Heart left ventricle (tissue), 13 donors: ENCODE data around the gene ZNF493.
A peak's percentile ranks its signal among the peaks of the same experiment; 100 is the strongest.

Experiments
- POLR2A ChIP-seq, 2 donors: fragments of 450-650 bp; IDR thresholded peaks; one replicate each; pipeline ENCODE4 v1.6.1; 2017; ENCODE audit warnings: antibody characterized with exemption in 2 of 2, mild to moderate bottlenecking in 2 of 2, moderate library complexity in 2 of 2
- TF ChIP-seq, protein P1 (sequence below), 12 donors: fragments of 200-600 bp; sonication (generic) in 4 of 12; IDR thresholded peaks; one replicate each; pipeline versions ENCODE4 v1.5.0 to v1.8.0; 2018 to 2022; ENCODE audit warnings: antibody characterized with exemption in 12 of 12, mild to moderate bottlenecking in 5 of 12
- donor health status: ischemic (EF 13 %, LVEDD 7.1; RV severe dilation, severe dysfunction).
- donor health status: DM: no; HTN: yes; CAD: no.
- donor health status: DM: no; HTN: no; CAD: no.
- donor health status: ischemic (EF 25% LVEDD 6.9; RV normal size, moderate dysfunction).
- donor health status: ischemic (EF 25% LVEDD 5.7; RV mildly dilated, moderate dysfunction).
- donor health status: ischemic (EF 35%, LVEDD 5.7; RV mildly dilated, moderate dysfunction).
- donor health status: nonischemic (EF 11% LVEDD 7.7; RV severe dilation, severe dysfunction).
- donor health status: DM: yes; HTN: yes; CAD: no.
- donor health status: PGD.
- donor health status: ischemic (EF 29% LVEDD 5.4; RV normal size, mild dysfunction).
- donor health status: nonischemic (EF 23%, LVEDD 6.1; RV moderate dilation, normal function).

DNA sequence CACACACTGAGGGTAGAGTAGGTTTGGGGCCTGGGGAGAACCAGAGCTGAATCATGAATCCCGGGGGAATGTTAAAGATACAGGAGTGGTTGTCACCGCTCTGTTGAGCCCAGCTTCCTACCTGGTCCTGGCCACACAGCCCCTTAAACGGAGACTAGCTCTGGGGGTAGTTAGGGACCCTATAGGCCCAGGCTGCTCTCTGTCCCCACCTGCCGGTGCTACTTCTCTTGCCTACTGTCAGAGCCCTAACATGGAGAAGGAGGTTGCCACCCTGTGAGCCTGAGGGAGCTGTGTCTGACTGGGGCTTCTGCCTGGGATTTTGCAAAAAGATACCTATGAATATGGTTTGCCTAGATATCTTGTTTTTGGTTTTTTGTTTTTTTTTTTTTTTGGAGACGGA, 71.9 kb downstream of the ZNF493 start:
- TF ChIP-seq, protein P1, sequence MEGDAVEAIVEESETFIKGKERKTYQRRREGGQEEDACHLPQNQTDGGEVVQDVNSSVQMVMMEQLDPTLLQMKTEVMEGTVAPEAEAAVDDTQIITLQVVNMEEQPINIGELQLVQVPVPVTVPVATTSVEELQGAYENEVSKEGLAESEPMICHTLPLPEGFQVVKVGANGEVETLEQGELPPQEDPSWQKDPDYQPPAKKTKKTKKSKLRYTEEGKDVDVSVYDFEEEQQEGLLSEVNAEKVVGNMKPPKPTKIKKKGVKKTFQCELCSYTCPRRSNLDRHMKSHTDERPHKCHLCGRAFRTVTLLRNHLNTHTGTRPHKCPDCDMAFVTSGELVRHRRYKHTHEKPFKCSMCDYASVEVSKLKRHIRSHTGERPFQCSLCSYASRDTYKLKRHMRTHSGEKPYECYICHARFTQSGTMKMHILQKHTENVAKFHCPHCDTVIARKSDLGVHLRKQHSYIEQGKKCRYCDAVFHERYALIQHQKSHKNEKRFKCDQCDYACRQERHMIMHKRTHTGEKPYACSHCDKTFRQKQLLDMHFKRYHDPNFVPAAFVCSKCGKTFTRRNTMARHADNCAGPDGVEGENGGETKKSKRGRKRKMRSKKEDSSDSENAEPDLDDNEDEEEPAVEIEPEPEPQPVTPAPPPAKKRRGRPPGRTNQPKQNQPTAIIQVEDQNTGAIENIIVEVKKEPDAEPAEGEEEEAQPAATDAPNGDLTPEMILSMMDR (IDR thresholded peaks at IDR 0.05) = peak in 1 of 12 donors; percentile 8
- TF ChIP-seq POLR2A (IDR thresholded peaks at IDR 0.05) = no peak
